Endothelial cell of umbilical vein (primary cell): ENCODE measurements around the gene ARPC5. TPM values are rescaled to one million over a fixed set of nuclear protein-coding genes. Genes with fewer than 3 reads are reported as not detected.
A peak's percentile ranks its signal among the peaks of the same experiment; 100 is the strongest.

Experiments used
- BruUV-seq: library from RNA; stranded (reverse); fragments of 400-500 nt; replicated peaks from 2 replicates; lab custom pipeline; 2021; lab: Mats Ljungman, UMichigan
- CTCF ChIA-PET: fragments of 300-600, 350-600 bp; sonication (Branson Sonifier 250); formaldehyde crosslinking; loops from one replicate; lab custom pipeline; 2021; ENCODE audit warnings: antibody characterized with exemption, inconsistent platforms; lab: Charles Lee
- POLR2A ChIA-PET: fragments of 300-600, 350-600 bp; sonication (Branson Sonifier 250); formaldehyde crosslinking; loops from one replicate; lab custom pipeline; 2021; ENCODE audit warnings: antibody characterized with exemption, inconsistent platforms; lab: Charles Lee
- DNase-seq: peaks from one replicate; pipeline ENCODE4 v3.0.0-alpha.2; 2011; ENCODE audit warnings: low read depth, low spot score
- FAIRE-seq: peaks from 2 replicates; lab custom pipeline; 2011; peaks lifted over from hg19 to GRCh38; lab: Jason Lieb, UNC
- H2AFZ ChIP-seq: 2 replicates; pipeline ENCODE4 v1.6.0; 2012; ENCODE audit warnings: low read depth, low read length, control low read depth, inconsistent platforms
- H3K27ac ChIP-seq: 2 replicates; pipeline ENCODE4 v1.5.1; 2011; ENCODE audit warnings: low read depth, mild to moderate bottlenecking, control low read depth, low read length, moderate library complexity; ENCODE audit not compliant: insufficient read depth
- H3K27me3 ChIP-seq, 2 experiments: 2 replicates each; pipeline versions ENCODE4 v1.6.0 to v1.6.1; 2011; ENCODE audit warnings: low read length in 2 of 2, mixed read lengths in 1 of 2; ENCODE audit not compliant: control insufficient read depth in 2 of 2, insufficient read depth in 2 of 2
- H3K36me3 ChIP-seq, 2 experiments: 2 replicates in 1 of 2; 3 replicates in 1 of 2; pipeline ENCODE4 v1.5.1; 2011; ENCODE audit warnings: low read length in 2 of 2, mild to moderate bottlenecking in 1 of 2, moderate library complexity in 1 of 2; ENCODE audit not compliant: control insufficient read depth in 2 of 2, insufficient read depth in 2 of 2; ENCODE audit errors: extremely low read depth in 1 of 2
- H3K4me1 ChIP-seq: 3 replicates; pipeline ENCODE4 v1.5.1; 2011; ENCODE audit warnings: mild to moderate bottlenecking, low read length; ENCODE audit not compliant: control insufficient read depth, insufficient read depth; ENCODE audit errors: extremely low read depth
- H3K4me2 ChIP-seq: 2 replicates; pipeline ENCODE4 v1.6.1; 2011; ENCODE audit warnings: low read length, control low read depth, mixed read lengths; ENCODE audit not compliant: insufficient read depth
- H3K4me3 ChIP-seq, 3 experiments: fragments of 200-600 bp in 1 of 3; sonication (generic), shearing (Covaris generic) in 1 of 3; replicated peaks in 1 of 3; 2 replicates each; pipeline ENCODE4 v1.5.1; 2011 to 2016; ENCODE audit warnings: control low read depth in 3 of 3, low read length in 3 of 3, mild to moderate bottlenecking in 2 of 3, inconsistent platforms in 1 of 3, low read depth in 1 of 3, moderate library complexity in 1 of 3; ENCODE audit not compliant: insufficient read depth in 1 of 3
- H3K79me2 ChIP-seq: 2 replicates; pipeline ENCODE4 v1.6.0; 2012; ENCODE audit warnings: low read length, inconsistent platforms; ENCODE audit not compliant: control insufficient read depth, insufficient read depth
- H3K9ac ChIP-seq: replicated peaks from 2 replicates; pipeline ENCODE3; 2011; ENCODE audit warnings: low read length, control low read depth; ENCODE audit not compliant: insufficient read depth; ENCODE audit errors: extremely low read depth
- H3K9me1 ChIP-seq: replicated peaks from 3 replicates; pipeline ENCODE4 v1.6.0; 2011; ENCODE audit warnings: mild to moderate bottlenecking, low read length; ENCODE audit not compliant: control insufficient read depth, insufficient read depth; ENCODE audit errors: extremely low read depth
- H3K9me3 ChIP-seq: replicated peaks from 2 replicates; pipeline ENCODE4 v1.5.1; 2012; ENCODE audit warnings: low read length, inconsistent platforms; ENCODE audit not compliant: control insufficient read depth, insufficient read depth
- H4K20me1 ChIP-seq: replicated peaks from 2 replicates; pipeline ENCODE3; 2011; ENCODE audit warnings: mild to moderate bottlenecking, low read length; ENCODE audit not compliant: control insufficient read depth, insufficient read depth; ENCODE audit errors: extremely low read depth
- EZH2 ChIP-seq: IDR thresholded peaks from 2 replicates; pipeline ENCODE4 v1.6.1; 2012; ENCODE audit warnings: borderline replicate concordance, low read depth, mild to moderate bottlenecking, moderate library complexity, low read length, inconsistent platforms; ENCODE audit not compliant: severe bottlenecking
- FOS ChIP-seq: IDR thresholded peaks from 2 replicates; pipeline ENCODE4 v1.6.1; 2011; ENCODE audit warnings: mild to moderate bottlenecking, low read length, moderate library complexity, borderline replicate concordance; ENCODE audit not compliant: insufficient read depth
- GATA2 ChIP-seq: IDR thresholded peaks from 2 replicates; pipeline ENCODE4 v1.7.0; 2011; ENCODE audit warnings: low read depth, mild to moderate bottlenecking, moderate library complexity, mixed read lengths, low read length; ENCODE audit not compliant: insufficient read length, insufficient read depth
- JUN ChIP-seq: IDR thresholded peaks from 2 replicates; pipeline ENCODE4 v1.6.1; 2011; ENCODE audit warnings: borderline replicate concordance, low read depth; ENCODE audit not compliant: insufficient read length, insufficient read depth
- MYC ChIP-seq: IDR thresholded peaks from one replicate; pipeline ENCODE4 v1.6.1; 2011; ENCODE audit warnings: mild to moderate bottlenecking, low read depth, low read length
- POLR2A ChIP-seq: IDR thresholded peaks from 2 replicates; pipeline ENCODE4 v1.6.1; 2012; ENCODE audit warnings: low read depth, mild to moderate bottlenecking, control low read depth, low read length
- POLR2AphosphoS5 ChIP-seq: IDR thresholded peaks from 2 replicates; pipeline ENCODE4 v1.6.1; 2012; ENCODE audit warnings: low read depth, mild to moderate bottlenecking, control low read depth, low read length, moderate library complexity; ENCODE audit not compliant: insufficient read depth
- dilution Hi-C: fragments of 300-500 bp; cut with MboI; formaldehyde crosslinking; loops from one replicate; pipeline ENCODE4 v1.15.0; 2019; ENCODE audit warnings: low sequenced_read_pairs; ENCODE audit not compliant: extremely low pct_ligation_motif_present
- intact Hi-C: fragments of 100-400 bp; cut with micrococcal nuclease; formaldehyde crosslinking; loops from one replicate; pipeline ENCODE4 v1.10.0; 2022
- polyA plus RNA-seq, 4 experiments: library from polyadenylated mRNA; depleted of rRNA in 3 of 4; stranded (reverse) in 3 of 4; unstranded in 1 of 4; fragments of >200 nt; gene quantifications; 2 replicates each; pipeline versions ENCODE4 v1.2.1 to v1.2.3, GENCODE V29; 2011 to 2012; ENCODE audit warnings: missing spikeins in 1 of 4
- total RNA-seq: library from RNA; stranded (reverse); gene quantifications from 2 replicates; pipeline ENCODE4 v1.2.3, GENCODE V29; 2021
- TF ChIP-seq, protein P1 (sequence below), 2 donors: IDR thresholded peaks; 1 replicate in 1 of 2; 2 replicates in 1 of 2; pipeline ENCODE4 v1.5.1; 2011; ENCODE audit warnings: low read length in 2 of 2, mild to moderate bottlenecking in 2 of 2, moderate library complexity in 2 of 2, control low read depth in 1 of 2, inconsistent platforms in 1 of 2, low read depth in 1 of 2; ENCODE audit not compliant: insufficient read depth in 1 of 2; ENCODE audit errors: extremely low read depth in 1 of 2
- TF ChIP-seq, protein P2 (sequence below): IDR thresholded peaks from 2 replicates; pipeline ENCODE4 v1.6.1; 2011; ENCODE audit not compliant: insufficient read depth, insufficient read length

ARPC5 gene
- total and polyA plus RNA-seq, 2 donors (not counting 3 experiments of a cell fraction or from before 2014, with no cell fraction given), result 110 to 185 TPM

DNA sequence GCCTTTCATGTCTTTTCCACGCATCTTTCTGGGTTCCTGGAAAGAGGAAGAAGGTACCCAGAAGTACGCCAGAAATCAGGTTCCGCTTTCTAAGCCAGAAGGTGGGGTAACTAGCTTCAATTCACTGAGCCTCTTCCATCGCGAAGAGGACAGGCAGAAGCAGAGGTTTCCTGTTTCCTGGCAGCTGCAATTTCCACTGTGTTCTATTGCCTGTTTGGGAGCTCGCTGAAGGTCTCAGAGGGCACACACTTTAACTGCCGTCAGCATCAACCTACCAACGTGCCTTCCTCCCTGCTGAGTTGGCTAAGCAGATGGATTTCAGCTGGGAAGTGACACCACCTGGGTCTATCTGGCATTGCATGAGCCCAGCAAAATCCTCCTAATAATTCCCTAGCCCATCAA is 55.3 kb downstream of the ARPC5 start:
- H4K20me1 ChIP-seq, result no peaks in the 10 kb centered on the region
- POLR2A ChIA-PET, result no interaction called here
- no peaks in the 10 kb centered on the region for H3K27me3 ChIP-seq
- CTCF ChIA-PET, result interaction anchor here (0.7 to 1.9 kb wide), 11 partner anchors 9 to 299 kb away, joined by 3 to 9 read pairs (median 4); partner anchors contain the start of gene SMG7
- intact Hi-C loops, result no loop called here
- H3K9ac ChIP-seq, result no peak overlapping the region
- no peaks in the 10 kb centered on the region for H3K36me3 ChIP-seq
- no peaks in the 10 kb centered on the region for H3K9me1 ChIP-seq
- TF ChIP-seq MYC (no peak), JUN (no peak)
- TF ChIP-seq, protein P1, sequence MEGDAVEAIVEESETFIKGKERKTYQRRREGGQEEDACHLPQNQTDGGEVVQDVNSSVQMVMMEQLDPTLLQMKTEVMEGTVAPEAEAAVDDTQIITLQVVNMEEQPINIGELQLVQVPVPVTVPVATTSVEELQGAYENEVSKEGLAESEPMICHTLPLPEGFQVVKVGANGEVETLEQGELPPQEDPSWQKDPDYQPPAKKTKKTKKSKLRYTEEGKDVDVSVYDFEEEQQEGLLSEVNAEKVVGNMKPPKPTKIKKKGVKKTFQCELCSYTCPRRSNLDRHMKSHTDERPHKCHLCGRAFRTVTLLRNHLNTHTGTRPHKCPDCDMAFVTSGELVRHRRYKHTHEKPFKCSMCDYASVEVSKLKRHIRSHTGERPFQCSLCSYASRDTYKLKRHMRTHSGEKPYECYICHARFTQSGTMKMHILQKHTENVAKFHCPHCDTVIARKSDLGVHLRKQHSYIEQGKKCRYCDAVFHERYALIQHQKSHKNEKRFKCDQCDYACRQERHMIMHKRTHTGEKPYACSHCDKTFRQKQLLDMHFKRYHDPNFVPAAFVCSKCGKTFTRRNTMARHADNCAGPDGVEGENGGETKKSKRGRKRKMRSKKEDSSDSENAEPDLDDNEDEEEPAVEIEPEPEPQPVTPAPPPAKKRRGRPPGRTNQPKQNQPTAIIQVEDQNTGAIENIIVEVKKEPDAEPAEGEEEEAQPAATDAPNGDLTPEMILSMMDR (IDR thresholded peaks at IDR 0.05; ENCODE audit: extremely low read depth in 1 of 2, insufficient read depth in 1 of 2, low read depth in 1 of 2, low read length in 2 of 2), result peak; percentile 5 to 42
- TF ChIP-seq, protein P2, sequence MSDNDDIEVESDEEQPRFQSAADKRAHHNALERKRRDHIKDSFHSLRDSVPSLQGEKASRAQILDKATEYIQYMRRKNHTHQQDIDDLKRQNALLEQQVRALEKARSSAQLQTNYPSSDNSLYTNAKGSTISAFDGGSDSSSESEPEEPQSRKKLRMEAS, result no peak
- DNase-seq (peak; percentile 49), FAIRE-seq (peak; percentile 62)
- H3K4me2 ChIP-seq, result no peak overlapping the region
- H2AFZ ChIP-seq, result peak overlapping the region; percentile 41
- H3K27ac ChIP-seq, result no peak overlapping the region
- H3K79me2 ChIP-seq, result no peaks in the 10 kb centered on the region
- H3K4me1 ChIP-seq, result no peaks in the 10 kb centered on the region
- dilution Hi-C loops, result no loop called here
- no peaks in the 10 kb centered on the region for H3K9me3 ChIP-seq
- no peak overlapping the region for H3K4me3 ChIP-seq
- no TSS peak for BruUV-seq

DNA sequence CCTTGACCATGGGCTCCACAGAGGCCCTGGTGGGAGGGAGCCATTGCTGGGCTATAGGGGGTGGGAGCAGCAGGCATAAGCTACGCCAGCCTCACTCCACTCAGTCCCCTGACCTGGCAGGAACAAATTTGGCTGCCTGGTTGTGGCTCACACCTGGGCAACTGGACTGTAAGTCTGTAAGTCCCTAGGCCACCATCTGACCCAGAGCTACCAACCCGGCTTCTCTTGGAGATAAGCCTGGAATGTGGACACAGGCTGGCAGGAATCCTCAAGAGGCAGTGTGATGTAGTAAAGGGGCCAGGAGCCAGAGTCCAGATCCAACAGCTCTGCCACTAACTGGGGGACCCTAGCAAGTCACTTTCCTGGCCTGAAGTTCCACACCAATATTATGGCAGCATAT is 56.7 kb downstream of the ARPC5 start:
- TF ChIP-seq JUN, result no peak
- TF ChIP-seq FOS, result no peak
- no peak for TF ChIP-seq POLR2A
- TF ChIP-seq POLR2AphosphoS5, result no peak
- no peak for TF ChIP-seq GATA2
- TF ChIP-seq, protein P1 (IDR thresholded peaks at IDR 0.05; ENCODE audit: extremely low read depth in 1 of 2, insufficient read depth in 1 of 2, low read depth in 1 of 2, low read length in 2 of 2), result no peak
- no peak for TF ChIP-seq MYC
- TF ChIP-seq, protein P2, result no peak
- no peak for TF ChIP-seq EZH2

More for the DNA sequence above, 56.7 kb downstream of the ARPC5 start:
- FAIRE-seq (no peak), DNase-seq (no peak)
- H3K4me3 ChIP-seq, result no peak overlapping the region
- ChIA-PET POLR2A (interaction anchor here (1.1 kb wide), 1 partner anchor 106 kb away, joined by 6 read pairs; the partner anchor contains the start of gene SMG7), CTCF (interaction anchor here (0.7 to 1.7 kb wide), 6 partner anchors 10 to 297 kb away, joined by 3 to 6 read pairs (median 4); partner anchors contain the start of gene SMG7)
- intact Hi-C loops (no loop called here), dilution Hi-C loops (no loop called here)
- H3K9me1 ChIP-seq, result no peaks in the 10 kb centered on the region
- no peaks in the 10 kb centered on the region for H3K9me3 ChIP-seq
- no peak overlapping the region for H3K4me2 ChIP-seq
- no TSS peak for BruUV-seq
- H3K36me3 ChIP-seq, result no peaks in the 10 kb centered on the region
- H3K27me3 ChIP-seq, result no peaks in the 10 kb centered on the region
- H4K20me1 ChIP-seq, result no peaks in the 10 kb centered on the region
- no peak overlapping the region for H3K9ac ChIP-seq
- H2AFZ ChIP-seq, result no peak overlapping the region
- H3K27ac ChIP-seq, result no peak overlapping the region
- H3K4me1 ChIP-seq, result no peaks in the 10 kb centered on the region
- H3K79me2 ChIP-seq, result no peaks in the 10 kb centered on the region
